ENCODE data around the gene NOSIP. TPM values are rescaled to one million over a fixed set of nuclear protein-coding genes. Genes with fewer than 3 reads are reported as not detected.

The NOSIP gene
- total and polyA plus RNA-seq, 11 donors: 37.3 to 91.3 (median 49.0) TPM

DNA sequence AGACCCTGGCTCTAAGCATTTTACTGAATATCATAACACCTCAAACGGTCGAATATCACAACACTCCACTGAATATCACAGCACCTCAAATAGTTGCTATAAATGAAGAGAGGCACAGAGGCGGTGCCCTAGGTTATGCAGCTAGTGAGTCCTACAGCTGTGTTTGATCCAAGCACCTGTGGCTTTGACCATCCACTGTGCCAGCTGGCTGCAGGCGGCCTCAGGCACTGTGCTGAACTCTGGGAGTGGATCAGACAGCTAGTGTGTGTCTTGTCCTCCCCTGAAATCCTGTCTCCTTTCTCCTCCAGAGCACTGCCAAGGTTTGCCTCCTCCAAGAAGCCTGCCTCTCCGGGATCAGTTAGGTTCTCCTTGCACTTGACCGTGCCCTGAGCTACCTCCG, 7.3 kb downstream of the NOSIP start:
- Histone ChIP-seq H3K36me3 (peaks cover 0 to 39% (median 25%) of the 10 kb centered on the region in 9 donors), H3K27ac (no peak overlapping the region), H3K9me3 (no peaks in the 10 kb centered on the region), H3K4me3 (no peak overlapping the region), H3K4me1 (peaks cover 4 to 27% (median 16%) of the 10 kb centered on the region in 12 donors), H3K27me3 (no peaks in the 10 kb centered on the region)
- TF ChIP-seq, protein P1, sequence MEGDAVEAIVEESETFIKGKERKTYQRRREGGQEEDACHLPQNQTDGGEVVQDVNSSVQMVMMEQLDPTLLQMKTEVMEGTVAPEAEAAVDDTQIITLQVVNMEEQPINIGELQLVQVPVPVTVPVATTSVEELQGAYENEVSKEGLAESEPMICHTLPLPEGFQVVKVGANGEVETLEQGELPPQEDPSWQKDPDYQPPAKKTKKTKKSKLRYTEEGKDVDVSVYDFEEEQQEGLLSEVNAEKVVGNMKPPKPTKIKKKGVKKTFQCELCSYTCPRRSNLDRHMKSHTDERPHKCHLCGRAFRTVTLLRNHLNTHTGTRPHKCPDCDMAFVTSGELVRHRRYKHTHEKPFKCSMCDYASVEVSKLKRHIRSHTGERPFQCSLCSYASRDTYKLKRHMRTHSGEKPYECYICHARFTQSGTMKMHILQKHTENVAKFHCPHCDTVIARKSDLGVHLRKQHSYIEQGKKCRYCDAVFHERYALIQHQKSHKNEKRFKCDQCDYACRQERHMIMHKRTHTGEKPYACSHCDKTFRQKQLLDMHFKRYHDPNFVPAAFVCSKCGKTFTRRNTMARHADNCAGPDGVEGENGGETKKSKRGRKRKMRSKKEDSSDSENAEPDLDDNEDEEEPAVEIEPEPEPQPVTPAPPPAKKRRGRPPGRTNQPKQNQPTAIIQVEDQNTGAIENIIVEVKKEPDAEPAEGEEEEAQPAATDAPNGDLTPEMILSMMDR (IDR thresholded peaks at IDR 0.05): no peak
- TF ChIP-seq POLR2A (IDR thresholded peaks at IDR 0.05): no peak
- intact Hi-C loops (cut with DNase I): loop anchor here in 4 of 10 donors (5.0 to 10.0 kb wide), 4 partner anchors 99 to 181 kb away; partner anchors contain the start of gene PRMT1 (in 3 of the 4)
- ATAC-seq (no peak), DNase-seq (no peak)
- 88 to 92% (median 90%) methylated on average over 7 of the region's 7 CpGs for WGBS, 4 donors

DNA sequence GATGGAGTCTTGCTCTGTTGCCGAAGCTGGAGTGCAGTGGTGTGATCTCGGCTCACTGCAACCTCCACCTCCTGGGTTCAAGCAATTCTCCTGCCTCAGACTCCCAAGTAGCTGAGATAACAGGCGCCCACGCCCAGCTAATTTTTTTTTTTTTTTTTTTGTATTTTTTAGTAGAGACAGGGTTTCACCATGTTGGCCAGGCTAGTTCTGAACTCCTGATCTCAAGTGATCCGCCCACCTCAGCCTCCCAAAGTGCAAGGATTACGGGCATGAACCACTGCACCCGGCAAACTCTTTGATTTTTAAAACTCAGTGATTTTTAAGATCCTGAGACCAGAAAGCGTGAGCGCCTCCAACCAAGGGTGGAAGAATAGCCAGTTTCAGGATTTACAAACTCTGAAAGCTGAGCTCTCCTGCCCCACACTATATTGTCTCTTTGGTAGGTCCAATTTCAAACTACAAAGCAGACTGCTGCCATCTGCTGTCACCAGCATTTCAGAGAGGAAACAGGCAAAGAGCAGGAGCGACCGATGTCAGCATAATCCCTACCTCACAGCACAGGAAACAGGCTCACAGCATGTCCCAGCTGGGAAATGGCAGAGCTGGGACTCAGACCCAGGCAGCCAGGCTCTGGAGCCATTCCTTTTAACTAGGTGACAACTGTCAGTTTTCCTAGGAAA, 9.2 kb downstream of the NOSIP start:
- H3K36me3 ChIP-seq: peaks cover 0 to 32% (median 21%) of the 10 kb centered on the region in 9 donors
- H3K27ac ChIP-seq: peak overlapping the region in 11 of 12 donors; percentile 36 to 84 (median 69)
- peaks cover 4 to 44% (median 16%) of the 10 kb centered on the region in 12 donors for H3K4me1 ChIP-seq
- TF ChIP-seq, protein P1 (IDR thresholded peaks at IDR 0.05): peak in 6 of 12 donors; percentile 18 to 44 (median 30)
- TF ChIP-seq POLR2A (IDR thresholded peaks at IDR 0.05): no peak
- ATAC-seq (peak; percentile 52 to 78 (median 72)), DNase-seq (no peak)
- H3K4me3 ChIP-seq: no peak overlapping the region
- no peaks in the 10 kb centered on the region for H3K27me3 ChIP-seq
- WGBS, 4 donors: 63 to 69% (median 65%) methylated on average over 11 of the region's 11 CpGs
- H3K9me3 ChIP-seq: no peaks in the 10 kb centered on the region
- intact Hi-C loops (cut with DNase I): loop anchor here in 7 of 10 donors (1.0 to 10.0 kb wide), 8 partner anchors 24 to 179 kb away; partner anchors contain the start of gene PRMT1 (in 3 of the 7)

GRCh38 chr19:49570138-49570856, 10.1 kb downstream of the NOSIP start:
- Histone ChIP-seq H3K27me3 (no peaks in the 10 kb centered on the region), H3K4me1 (peaks cover 4 to 52% (median 20%) of the 10 kb centered on the region in 12 donors), H3K27ac (peak overlapping the region; percentile 36 to 84 (median 68)), H3K9me3 (no peaks in the 10 kb centered on the region), H3K4me3 (peak overlapping the region in 1 of 12 donors; percentile 9), H3K36me3 (peaks cover 0 to 23% (median 13%) of the 10 kb centered on the region in 9 donors)
- peak in 3 of 5 donors; percentile 42 to 59 (median 51) for DNase-seq
- ATAC-seq: peak; percentile 75 to 81 (median 76)
- intact Hi-C loops (cut with DNase I): loop anchor here in 7 of 10 donors (1.0 to 10.0 kb wide), 8 partner anchors 23 to 178 kb away; partner anchors contain the start of gene PRMT1 (in 3 of the 7)
- TF ChIP-seq, protein P1 (IDR thresholded peaks at IDR 0.05): peak; percentile 97 to 100 (median 98)
- no peak for TF ChIP-seq POLR2A (IDR thresholded peaks at IDR 0.05)
- 23 to 32% (median 25%) methylated on average over 13 to 14 of the region's 14 CpGs for WGBS, 4 donors
